Measurements from ENCODE around the gene WAPL.
"Not testable (repeated sequence)": the region's sequence is repeated elsewhere in the genome, so short reads cannot be mapped to it uniquely, and the experiment has no call there.

The WAPL gene

GRCh38 chr10:86540016-86540415 lies 18.4 kb upstream of the WAPL start:
- Histone ChIP-seq H4K20me1 (ENCODE audit: insufficient read depth, low read length, poor library complexity, severe bottlenecking) (no peaks in the 10 kb centered on the region), H2AFZ (ENCODE audit: low read length) (no peak overlapping the region), H3K9ac (ENCODE audit: low read depth, low read length, poor library complexity, severe bottlenecking) (no peak overlapping the region), H3K9me2 (replicated peaks; ENCODE audit: low read depth, low read length) (no peaks in the 10 kb centered on the region), H3K4me1 (ENCODE audit: insufficient read depth, low read length, poor library complexity, severe bottlenecking) (no peaks in the 10 kb centered on the region), H3K4me3 (ENCODE audit: low read length, poor library complexity, severe bottlenecking) (no peak overlapping the region), H3K36me3 (ENCODE audit: insufficient read depth, low read length) (no peaks in the 10 kb centered on the region), H3K9me3 (ENCODE audit: insufficient read depth, low read depth, low read length) (no peaks in the 10 kb centered on the region), H3K27me3 (ENCODE audit: insufficient read depth, low read length, poor library complexity, severe bottlenecking) (no peaks in the 10 kb centered on the region), H3K79me2 (ENCODE audit: insufficient read depth, low read length) (no peaks in the 10 kb centered on the region), H3K4me2 (ENCODE audit: low read depth, low read length, poor library complexity, severe bottlenecking) (no peak overlapping the region), H3F3A (ENCODE audit: low read depth) (no peaks in the 10 kb centered on the region)
- no peak for TF ChIP-seq EZH2phosphoT487 (IDR thresholded peaks at IDR 0.05; ENCODE audit: borderline replicate concordance)
- TF ChIP-seq CTCF (conservative IDR thresholded peaks at IDR 0.05; ENCODE audit: low read length): no peak

GRCh38 chr10:86538547-86538946 lies 17.0 kb upstream of the WAPL start:
- Histone ChIP-seq H3F3A (ENCODE audit: low read depth) (no peaks in the 10 kb centered on the region), H3K9me3 (ENCODE audit: insufficient read depth, low read depth, low read length) (no peaks in the 10 kb centered on the region), H3K4me2 (ENCODE audit: low read depth, low read length, poor library complexity, severe bottlenecking) (no peak overlapping the region), H3K36me3 (ENCODE audit: insufficient read depth, low read length) (no peaks in the 10 kb centered on the region), H3K4me3 (ENCODE audit: low read length, poor library complexity, severe bottlenecking) (no peak overlapping the region), H3K9me2 (replicated peaks; ENCODE audit: low read depth, low read length) (no peaks in the 10 kb centered on the region), H2AFZ (ENCODE audit: low read length) (no peak overlapping the region), H3K9ac (ENCODE audit: low read depth, low read length, poor library complexity, severe bottlenecking) (no peak overlapping the region), H3K4me1 (ENCODE audit: insufficient read depth, low read length, poor library complexity, severe bottlenecking) (no peaks in the 10 kb centered on the region), H3K27me3 (ENCODE audit: insufficient read depth, low read length, poor library complexity, severe bottlenecking) (no peaks in the 10 kb centered on the region), H3K79me2 (ENCODE audit: insufficient read depth, low read length) (no peaks in the 10 kb centered on the region), H4K20me1 (ENCODE audit: insufficient read depth, low read length, poor library complexity, severe bottlenecking) (no peaks in the 10 kb centered on the region)
- TF ChIP-seq CTCF (conservative IDR thresholded peaks at IDR 0.05; ENCODE audit: low read length) (no peak), EZH2phosphoT487 (IDR thresholded peaks at IDR 0.05; ENCODE audit: borderline replicate concordance) (no peak)

- H3F3A ChIP-seq (ENCODE audit: low read depth); H3K36me3 ChIP-seq (ENCODE audit: insufficient read depth, low read length); H3K9me2 ChIP-seq (replicated peaks; ENCODE audit: low read depth, low read length); H2AFZ ChIP-seq (ENCODE audit: low read length); H3K9ac ChIP-seq (ENCODE audit: low read depth, low read length, poor library complexity, severe bottlenecking); H3K4me1 ChIP-seq (ENCODE audit: insufficient read depth, low read length, poor library complexity, severe bottlenecking); H3K4me3 ChIP-seq (ENCODE audit: low read length, poor library complexity, severe bottlenecking); H3K9me3 ChIP-seq (ENCODE audit: insufficient read depth, low read depth, low read length); H3K27me3 ChIP-seq (ENCODE audit: insufficient read depth, low read length, poor library complexity, severe bottlenecking); H3K79me2 ChIP-seq (ENCODE audit: insufficient read depth, low read length); H3K4me2 ChIP-seq (ENCODE audit: low read depth, low read length, poor library complexity, severe bottlenecking); H4K20me1 ChIP-seq (ENCODE audit: insufficient read depth, low read length, poor library complexity, severe bottlenecking): not testable (repeated sequence)
Observed at GRCh38 chr10:86538040-86538439, 16.4 kb upstream of the WAPL start.

DNA sequence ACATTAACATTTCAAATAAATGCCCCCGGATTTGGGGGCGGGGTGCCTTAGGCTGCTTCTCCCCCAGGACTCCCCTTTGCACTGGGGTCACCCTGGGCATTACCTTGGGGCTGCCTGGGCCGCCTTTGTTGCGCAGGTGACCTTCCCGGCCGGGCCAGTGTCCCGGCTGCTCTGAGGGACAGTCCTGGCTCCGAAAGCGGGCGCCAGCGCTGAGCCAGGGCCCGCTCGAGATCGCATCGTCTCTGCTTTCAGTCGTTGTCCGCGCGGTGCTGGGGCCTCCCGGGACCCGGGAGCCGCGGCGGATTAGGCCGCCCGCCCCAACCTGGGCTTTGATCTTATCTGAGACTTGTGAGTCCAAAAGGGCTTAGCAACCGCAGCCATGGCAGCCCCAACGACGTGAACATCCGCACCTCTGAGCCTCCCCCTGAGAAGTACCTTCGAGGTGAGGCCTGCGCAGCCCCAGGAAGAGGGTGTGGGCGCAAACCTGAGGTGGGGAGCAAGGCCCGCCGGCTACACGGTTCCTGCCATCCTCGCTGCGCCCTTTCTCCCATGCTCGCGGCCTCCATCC lies 14.8 kb upstream of the WAPL start:
- Histone ChIP-seq H3K79me2 (ENCODE audit: insufficient read depth, low read length) (no peaks in the 10 kb centered on the region), H3K9me3 (ENCODE audit: insufficient read depth, low read depth, low read length) (no peaks in the 10 kb centered on the region), H3K4me1 (ENCODE audit: insufficient read depth, low read length, poor library complexity, severe bottlenecking) (no peaks in the 10 kb centered on the region), H3K4me3 (ENCODE audit: low read length, poor library complexity, severe bottlenecking) (no peak overlapping the region), H3K9me2 (replicated peaks; ENCODE audit: low read depth, low read length) (no peaks in the 10 kb centered on the region), H4K20me1 (ENCODE audit: insufficient read depth, low read length, poor library complexity, severe bottlenecking) (no peaks in the 10 kb centered on the region), H3K9ac (ENCODE audit: low read depth, low read length, poor library complexity, severe bottlenecking) (no peak overlapping the region), H2AFZ (ENCODE audit: low read length) (no peak overlapping the region), H3K27me3 (ENCODE audit: insufficient read depth, low read length, poor library complexity, severe bottlenecking) (no peaks in the 10 kb centered on the region), H3F3A (ENCODE audit: low read depth) (no peaks in the 10 kb centered on the region), H3K36me3 (ENCODE audit: insufficient read depth, low read length) (no peaks in the 10 kb centered on the region), H3K4me2 (ENCODE audit: low read depth, low read length, poor library complexity, severe bottlenecking) (no peak overlapping the region)
- TF ChIP-seq EZH2phosphoT487 (IDR thresholded peaks at IDR 0.05; ENCODE audit: borderline replicate concordance) (no peak), CTCF (conservative IDR thresholded peaks at IDR 0.05; ENCODE audit: low read length) (no peak)
